Neural progenitor cell (in vitro differentiated cells): ENCODE data around the gene LPAR5. TPM values are rescaled to one million over a fixed set of nuclear protein-coding genes. Genes with fewer than 3 reads are reported as not detected.
"Not testable (repeated sequence)": the region's sequence is repeated elsewhere in the genome, so short reads cannot be mapped to it uniquely, and the experiment has no call there.

ENCODE experiments used
- DNase-seq: peaks from one replicate; pipeline ENCODE4 v3.0.0-alpha.2; 2016; ENCODE audit warnings: low spot score
- H2AFZ ChIP-seq: fragments of 200-600 bp; sonication (generic); replicated peaks from 2 replicates; pipeline ENCODE4 v1.6.1; 2016; ENCODE audit warnings: antibody characterized with exemption
- H3F3A ChIP-seq: fragments of 200-600 bp; sonication (generic); 2 replicates; pipeline ENCODE4 v1.6.1; 2016; ENCODE audit warnings: antibody characterized with exemption, low read depth
- H3K27ac ChIP-seq: fragments of 200-600 bp; sonication (generic); 2 replicates; pipeline ENCODE4 v1.5.1; 2016; ENCODE audit warnings: mild to moderate bottlenecking
- H3K27me3 ChIP-seq: fragments of 200-600 bp; sonication (generic); 2 replicates; pipeline ENCODE4 v1.6.1; 2016; ENCODE audit warnings: mild to moderate bottlenecking, moderate library complexity
- H3K36me3 ChIP-seq: fragments of 200-600 bp; sonication (generic); 2 replicates; pipeline ENCODE4 v1.5.1; 2016
- H3K4me1 ChIP-seq: fragments of 200-600 bp; sonication (generic); 2 replicates; pipeline ENCODE4 v1.6.1; 2016; ENCODE audit warnings: mixed run types
- H3K4me2 ChIP-seq: fragments of 200-600 bp; sonication (generic); 2 replicates; pipeline ENCODE4 v1.6.1; 2016
- H3K4me3 ChIP-seq: fragments of 200-600 bp; sonication (generic); 2 replicates; pipeline ENCODE4 v1.5.1; 2016
- H3K79me2 ChIP-seq: fragments of 200-600 bp; sonication (generic); 2 replicates; pipeline ENCODE4 v1.6.1; 2016; ENCODE audit warnings: low read depth
- H3K9ac ChIP-seq: fragments of 200-600 bp; sonication (generic); 2 replicates; pipeline ENCODE4 v1.6.1; 2016
- H3K9me3 ChIP-seq: fragments of 200-600 bp; sonication (generic); 2 replicates; pipeline ENCODE4 v1.5.1; 2016; ENCODE audit warnings: low read depth
- H4K20me1 ChIP-seq: fragments of 200-600 bp; sonication (generic); 2 replicates; pipeline ENCODE4 v1.6.1; 2016; ENCODE audit warnings: low read depth
- H3K27ac Mint-ChIP-seq: 3 replicates; pipeline ENCODE4 v1.8.0; 2021; ENCODE audit warnings: mixed read lengths
- H3K27me3 Mint-ChIP-seq: 2 replicates; pipeline ENCODE4 v1.8.0; 2022; ENCODE audit warnings: low read depth, mild to moderate bottlenecking, inconsistent platforms, moderate library complexity, mixed read lengths; ENCODE audit not compliant: insufficient read depth
- H3K36me3 Mint-ChIP-seq: 3 replicates; pipeline ENCODE4 v1.8.0; 2021; ENCODE audit warnings: mixed read lengths
- H3K4me1 Mint-ChIP-seq: 3 replicates; pipeline ENCODE4 v1.8.0; 2021; ENCODE audit warnings: mixed read lengths
- H3K4me3 Mint-ChIP-seq: 3 replicates; pipeline ENCODE4 v1.8.0; 2021; ENCODE audit warnings: mild to moderate bottlenecking, moderate library complexity, mixed read lengths
- H3K9me3 Mint-ChIP-seq: 3 replicates; pipeline ENCODE4 v1.8.0; 2020; ENCODE audit warnings: mixed read lengths
- EZH2 ChIP-seq: fragments of 200-600 bp; sonication (generic); IDR thresholded peaks from 2 replicates; pipeline ENCODE4 v1.6.1; 2017; ENCODE audit warnings: antibody characterized with exemption, mild to moderate bottlenecking, moderate library complexity
- EZH2phosphoT487 ChIP-seq: fragments of 200-600 bp; sonication (generic); IDR thresholded peaks from 2 replicates; pipeline ENCODE4 v1.6.1; 2017; ENCODE audit warnings: antibody characterized with exemption
- total RNA-seq: library from RNA; depleted of rRNA; stranded (reverse); fragments of >200 nt; gene quantifications from 2 replicates; pipeline ENCODE4 v1.2.3, GENCODE V29; 2015; ENCODE audit warnings: low replicate concordance
- TF ChIP-seq, protein P1 (sequence below): fragments of 200-600 bp; sonication (generic); IDR thresholded peaks from 2 replicates; pipeline ENCODE4 v1.5.1; 2017; ENCODE audit warnings: antibody characterized with exemption, mild to moderate bottlenecking

LPAR5 gene
- total RNA-seq, 1 donor from 2014 or later, result 0.04 TPM

DNA sequence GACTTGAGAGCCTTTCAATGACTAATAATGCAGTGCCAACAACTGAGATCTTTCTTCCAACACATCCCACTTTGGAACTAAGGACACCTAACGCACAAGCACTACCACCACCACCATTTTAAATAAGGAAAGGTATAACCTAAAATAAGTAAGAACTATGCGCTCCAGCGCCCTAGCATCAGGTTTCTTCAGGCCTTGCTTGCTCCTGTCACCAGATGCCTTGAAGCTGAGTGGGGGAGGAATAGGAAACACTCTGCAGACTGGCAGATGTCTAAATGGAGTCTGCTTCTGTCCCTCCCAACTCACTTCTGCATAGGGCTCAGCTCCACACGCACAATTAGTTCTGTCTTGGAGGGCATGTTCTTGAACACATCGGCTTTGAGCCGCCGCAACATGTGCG is 43.7 kb downstream of the LPAR5 start:
- H3K36me3 Mint-ChIP-seq, result peaks cover 53% of the 10 kb centered on the region
- Histone ChIP-seq H3K4me2 (no peak overlapping the region), H3F3A (peaks cover 13% of the 10 kb centered on the region), H3K4me1 (no peaks in the 10 kb centered on the region), H3K27me3 (no peaks in the 10 kb centered on the region), H4K20me1 (peaks cover 24% of the 10 kb centered on the region), H3K27ac (no peak overlapping the region), H3K4me3 (no peak overlapping the region), H3K9me3 (no peaks in the 10 kb centered on the region), H3K79me2 (no peaks in the 10 kb centered on the region), H3K36me3 (peaks cover 25% of the 10 kb centered on the region), H3K9ac (no peak overlapping the region), H2AFZ (no peak overlapping the region)
- DNase-seq, result no peak
- H3K4me1 Mint-ChIP-seq, result no peaks in the 10 kb centered on the region
- no peak overlapping the region for H3K4me3 Mint-ChIP-seq
- no peaks in the 10 kb centered on the region for H3K9me3 Mint-ChIP-seq
- TF ChIP-seq EZH2phosphoT487, result no peak
- TF ChIP-seq, protein P1, sequence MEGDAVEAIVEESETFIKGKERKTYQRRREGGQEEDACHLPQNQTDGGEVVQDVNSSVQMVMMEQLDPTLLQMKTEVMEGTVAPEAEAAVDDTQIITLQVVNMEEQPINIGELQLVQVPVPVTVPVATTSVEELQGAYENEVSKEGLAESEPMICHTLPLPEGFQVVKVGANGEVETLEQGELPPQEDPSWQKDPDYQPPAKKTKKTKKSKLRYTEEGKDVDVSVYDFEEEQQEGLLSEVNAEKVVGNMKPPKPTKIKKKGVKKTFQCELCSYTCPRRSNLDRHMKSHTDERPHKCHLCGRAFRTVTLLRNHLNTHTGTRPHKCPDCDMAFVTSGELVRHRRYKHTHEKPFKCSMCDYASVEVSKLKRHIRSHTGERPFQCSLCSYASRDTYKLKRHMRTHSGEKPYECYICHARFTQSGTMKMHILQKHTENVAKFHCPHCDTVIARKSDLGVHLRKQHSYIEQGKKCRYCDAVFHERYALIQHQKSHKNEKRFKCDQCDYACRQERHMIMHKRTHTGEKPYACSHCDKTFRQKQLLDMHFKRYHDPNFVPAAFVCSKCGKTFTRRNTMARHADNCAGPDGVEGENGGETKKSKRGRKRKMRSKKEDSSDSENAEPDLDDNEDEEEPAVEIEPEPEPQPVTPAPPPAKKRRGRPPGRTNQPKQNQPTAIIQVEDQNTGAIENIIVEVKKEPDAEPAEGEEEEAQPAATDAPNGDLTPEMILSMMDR, result no peak
- no peak for TF ChIP-seq EZH2
- peaks cover 5% of the 10 kb centered on the region for H3K27me3 Mint-ChIP-seq
- no peak overlapping the region for H3K27ac Mint-ChIP-seq

DNA sequence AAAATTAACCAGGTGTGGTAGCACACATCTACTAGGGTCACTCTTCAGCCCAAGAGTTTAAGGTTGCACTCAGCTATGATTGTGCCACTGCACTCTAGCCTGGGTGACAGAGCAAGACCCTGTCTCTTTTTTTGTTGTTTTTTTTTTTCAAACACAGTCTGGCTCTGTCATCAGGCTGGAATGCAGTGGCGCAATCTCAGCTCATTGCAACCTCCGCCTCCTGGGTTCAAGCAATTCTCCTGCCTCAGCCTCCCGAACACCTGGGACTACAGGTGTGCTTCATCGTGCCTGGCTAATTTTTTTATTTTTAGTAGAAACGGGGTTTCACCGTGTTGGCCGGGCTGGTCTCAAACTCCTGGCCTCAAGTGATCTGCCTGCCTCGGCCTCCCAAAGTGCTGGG is 49.2 kb downstream of the LPAR5 start:
- H3K9ac ChIP-seq, H3K9me3 ChIP-seq, H3K4me2 ChIP-seq, H3K27ac ChIP-seq, H3K4me1 Mint-ChIP-seq, H3K4me1 ChIP-seq, H3K27me3 ChIP-seq, H3K79me2 ChIP-seq, H2AFZ ChIP-seq, H3K4me3 ChIP-seq, H3K27me3 Mint-ChIP-seq, H3K27ac Mint-ChIP-seq, H3K9me3 Mint-ChIP-seq, H3K4me3 Mint-ChIP-seq, DNase-seq: not testable (repeated sequence)
- peaks cover 37% of the 10 kb centered on the region for H3K36me3 ChIP-seq
- H4K20me1 ChIP-seq, result peaks cover 32% of the 10 kb centered on the region
- peaks cover 26% of the 10 kb centered on the region for H3F3A ChIP-seq
- peaks cover 41% of the 10 kb centered on the region for H3K36me3 Mint-ChIP-seq

DNA sequence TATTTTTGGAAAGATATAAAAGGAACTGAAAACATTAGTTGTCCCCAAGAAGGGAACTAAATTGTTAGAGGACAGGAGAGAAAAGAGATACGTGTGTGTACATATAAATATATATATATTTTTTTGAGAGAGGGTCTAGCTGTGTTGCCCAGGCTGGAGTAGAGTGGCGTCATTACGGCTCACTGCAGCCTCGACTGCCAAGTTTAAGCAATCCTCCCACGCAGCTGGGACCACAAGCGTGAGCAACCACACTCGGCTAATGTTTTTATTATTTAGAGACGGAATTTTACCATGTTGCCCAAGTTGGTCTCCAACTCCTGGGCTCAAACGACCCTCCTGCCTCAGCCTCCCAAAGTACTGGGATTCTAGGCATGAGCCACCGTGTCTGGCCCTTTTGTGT is 51.5 kb downstream of the LPAR5 start:
- peaks cover 36% of the 10 kb centered on the region for H3K36me3 ChIP-seq
- Mint-ChIP-seq H3K9me3 (no peaks in the 10 kb centered on the region), H3K27me3 (no peaks in the 10 kb centered on the region), H3K27ac (no peak overlapping the region), H3K4me1 (no peaks in the 10 kb centered on the region), H3K36me3 (peaks cover 40% of the 10 kb centered on the region), H3K4me3 (no peak overlapping the region)
- no peak overlapping the region for H3K27ac ChIP-seq
- no peak overlapping the region for H3K4me2 ChIP-seq
- no peaks in the 10 kb centered on the region for H3K27me3 ChIP-seq
- DNase-seq, result no peak
- H3K4me3 ChIP-seq, result no peak overlapping the region
- H3K79me2 ChIP-seq, result peaks cover 5% of the 10 kb centered on the region
- peaks cover 27% of the 10 kb centered on the region for H4K20me1 ChIP-seq
- no peaks in the 10 kb centered on the region for H3K4me1 ChIP-seq
- TF ChIP-seq, protein P1, result no peak
- TF ChIP-seq EZH2phosphoT487 (no peak), EZH2 (no peak)
- H3K9me3 ChIP-seq, result no peaks in the 10 kb centered on the region
- peaks cover 23% of the 10 kb centered on the region for H3F3A ChIP-seq
- no peak overlapping the region for H3K9ac ChIP-seq
- H2AFZ ChIP-seq, result no peak overlapping the region

DNA sequence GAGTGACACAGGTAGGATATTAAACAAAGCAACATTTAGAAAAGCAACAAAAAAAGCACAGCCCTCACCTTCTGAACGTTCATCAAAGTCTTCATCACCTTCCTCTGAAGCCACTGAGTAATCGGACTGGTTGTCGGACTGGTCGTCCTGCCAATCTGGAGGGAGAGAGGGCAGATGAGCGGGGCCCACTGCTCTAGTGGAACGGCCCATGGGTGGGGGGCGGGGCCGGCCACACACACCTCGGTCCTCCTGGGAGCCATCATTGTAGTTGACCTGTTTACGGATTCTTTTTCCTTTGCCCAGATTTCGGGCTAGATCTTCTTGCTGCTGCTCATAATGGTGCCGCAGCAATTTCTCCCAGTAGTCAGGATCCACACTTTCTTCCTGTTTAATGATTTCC is 52.8 kb downstream of the LPAR5 start:
- H3K27ac Mint-ChIP-seq, result no peak overlapping the region
- Histone ChIP-seq H3F3A (peaks cover 30% of the 10 kb centered on the region), H3K27ac (no peak overlapping the region), H3K27me3 (no peaks in the 10 kb centered on the region), H3K9ac (no peak overlapping the region), H3K4me3 (no peak overlapping the region), H3K36me3 (peaks cover 38% of the 10 kb centered on the region), H3K9me3 (no peaks in the 10 kb centered on the region), H3K79me2 (peaks cover 5% of the 10 kb centered on the region), H3K4me2 (no peak overlapping the region), H4K20me1 (peaks cover 31% of the 10 kb centered on the region), H2AFZ (no peak overlapping the region), H3K4me1 (no peaks in the 10 kb centered on the region)
- H3K9me3 Mint-ChIP-seq, result no peaks in the 10 kb centered on the region
- DNase-seq, result no peak
- H3K27me3 Mint-ChIP-seq, result no peaks in the 10 kb centered on the region
- H3K4me3 Mint-ChIP-seq, result no peak overlapping the region
- peaks cover 49% of the 10 kb centered on the region for H3K36me3 Mint-ChIP-seq
- H3K4me1 Mint-ChIP-seq, result no peaks in the 10 kb centered on the region
- TF ChIP-seq, protein P1, result no peak
- TF ChIP-seq EZH2 (no peak), EZH2phosphoT487 (no peak)
